GM04503 (cell line): ENCODE results near the gene C1QTNF12.

ENCODE experiments used
- DNase-seq: peaks from one replicate; pipeline ENCODE4 v3.0.0-alpha.2; 2012; ENCODE audit warnings: low read depth

The C1QTNF12 gene

GRCh38 chr1:1213345-1214265 lies 32.9 kb downstream of the C1QTNF12 start, which contains the start of gene TNFRSF4:
Gene TNFRSF4 (minus strand): TSS chr1:1214153. CDS start chr1:1214127, 26 bp downstream.
- DNase-seq = no peak

- no peak for DNase-seq
Measured at GRCh38 chr1:1212780-1213344, 33.7 kb downstream of the C1QTNF12 start.

- DNase-seq = no peak
Measured at GRCh38 chr1:1211541-1212441, 34.7 kb downstream of the C1QTNF12 start.

- DNase-seq = no peak
Measured at GRCh38 chr1:1210726-1211540, 35.6 kb downstream of the C1QTNF12 start.

GRCh38 chr1:1208713-1209433 lies 37.6 kb downstream of the C1QTNF12 start:
- no peak for DNase-seq

GRCh38 chr1:1207571-1207892 lies 39.0 kb downstream of the C1QTNF12 start:
- DNase-seq = no peak

GRCh38 chr1:1206966-1207531 lies 39.5 kb downstream of the C1QTNF12 start:
- DNase-seq = no peak

- no peak for DNase-seq
Measured at GRCh38 chr1:1206376-1206965, 40.1 kb downstream of the C1QTNF12 start, which contains the start of gene TNFRSF18. Gene TNFRSF18 (minus strand): TSS chr1:1206592. CDS start chr1:1206571, 21 bp downstream.

GRCh38 chr1:1205769-1206375 lies 40.6 kb downstream of the C1QTNF12 start:
- DNase-seq = no peak

GRCh38 chr1:1204998-1205768 lies 41.3 kb downstream of the C1QTNF12 start:
- no peak for DNase-seq

GRCh38 chr1:1204425-1204920 lies 42.0 kb downstream of the C1QTNF12 start:
- DNase-seq = no peak

- no peak for DNase-seq
Measured at GRCh38 chr1:1203561-1204424, 42.7 kb downstream of the C1QTNF12 start.

- no peak for DNase-seq
Measured at GRCh38 chr1:1202831-1203560, 43.5 kb downstream of the C1QTNF12 start.

- no peak for DNase-seq
Measured at GRCh38 chr1:1200876-1201810, 45.4 kb downstream of the C1QTNF12 start.

GRCh38 chr1:1199961-1200875 lies 46.3 kb downstream of the C1QTNF12 start:
- no peak for DNase-seq
